HEK293 (cell line): Measurements from ENCODE around the gene ZBTB20.

ENCODE experiments used
- CTCF ChIA-PET: fragments of 350-600 bp; formaldehyde crosslinking; extraction: SDS; loops from one replicate; lab custom pipeline; 2021; ENCODE audit warnings: antibody characterized with exemption; lab: Yijun Ruan, JAX
- POLR2A ChIA-PET: fragments of 300-600 bp; formaldehyde crosslinking; extraction: SDS; loops from one replicate; lab custom pipeline; 2020; ENCODE audit warnings: antibody characterized with exemption, inconsistent platforms; lab: Yijun Ruan, JAX
- H3K27ac ChIP-seq: fragments of 200-500 bp; sonication (Bioruptor generic); 2 replicates; pipeline ENCODE4 v1.5.1; 2014; ENCODE audit warnings: low read depth, low read length, control low read depth, inconsistent platforms; ENCODE audit errors: extremely low read depth
- H3K36me3 ChIP-seq, 2 experiments: fragments of 200-500 bp in 1 of 2; sonication (Bioruptor generic) in 1 of 2; 1 replicate in 1 of 2; 2 replicates in 1 of 2; pipeline ENCODE4 v1.5.1; 2014 to 2017; ENCODE audit warnings: inconsistent platforms in 2 of 2, low read length in 2 of 2; ENCODE audit not compliant: control insufficient read depth in 2 of 2, insufficient read depth in 1 of 2
- H3K4me1 ChIP-seq: fragments of 200-500 bp; sonication (Bioruptor generic); 2 replicates; pipeline ENCODE4 v1.5.1; 2014; ENCODE audit warnings: mild to moderate bottlenecking, low read length, inconsistent platforms; ENCODE audit not compliant: control insufficient read depth, insufficient read depth
- H3K4me3 ChIP-seq: 2 replicates; pipeline ENCODE4 v1.5.1; 2011; ENCODE audit warnings: low read depth, mild to moderate bottlenecking, control low read depth, low read length, moderate library complexity
- H3K9me3 ChIP-seq: fragments of 200-500 bp; sonication (Bioruptor generic); 2 replicates; pipeline ENCODE4 v1.5.1; 2014; ENCODE audit warnings: low read depth, low read length, inconsistent platforms; ENCODE audit not compliant: control insufficient read depth, insufficient read depth
- KLF16 ChIP-seq: fragments of 450-650 bp; formaldehyde crosslinking; IDR thresholded peaks from 2 replicates; pipeline ENCODE4 v1.5.1; 2017; ENCODE audit warnings: missing biosample characterization, missing genetic modification characterization
- MZF1 ChIP-seq: fragments of 450-650 bp; formaldehyde crosslinking; IDR thresholded peaks from 2 replicates; pipeline ENCODE4 v1.5.1; 2017; ENCODE audit warnings: missing biosample characterization, missing genetic modification characterization, borderline replicate concordance
- SALL2 ChIP-seq: fragments of 450-650 bp; formaldehyde crosslinking; IDR thresholded peaks from 2 replicates; pipeline ENCODE4 v1.5.0; 2017; ENCODE audit warnings: missing biosample characterization, mild to moderate bottlenecking, missing genetic modification characterization, borderline replicate concordance
- SETDB1 ChIP-seq: IDR thresholded peaks from one replicate; pipeline ENCODE4 v1.6.1; 2017; ENCODE audit warnings: mild to moderate bottlenecking, low read length, moderate library complexity, mixed read lengths; ENCODE audit not compliant: insufficient read length
- ZNF112 ChIP-seq: fragments of 450-650 bp; formaldehyde crosslinking; IDR thresholded peaks from 2 replicates; pipeline ENCODE4 v1.5.0; 2017; ENCODE audit warnings: missing biosample characterization, missing genetic modification characterization
- ZNF221 ChIP-seq: fragments of 450-650 bp; formaldehyde crosslinking; IDR thresholded peaks from 2 replicates; pipeline ENCODE4 v1.5.1; 2017; ENCODE audit warnings: missing biosample characterization, missing genetic modification characterization, borderline replicate concordance
- ZNF223 ChIP-seq: fragments of 450-650 bp; formaldehyde crosslinking; IDR thresholded peaks from 2 replicates; pipeline ENCODE4 v1.5.1; 2016; ENCODE audit warnings: missing biosample characterization, missing genetic modification characterization
- ZNF23 ChIP-seq: fragments of 450-650 bp; formaldehyde crosslinking; IDR thresholded peaks from 2 replicates; pipeline ENCODE4 v1.5.1; 2016; ENCODE audit warnings: missing biosample characterization, missing genetic modification characterization, borderline replicate concordance
- ZNF266 ChIP-seq: fragments of 450-650 bp; formaldehyde crosslinking; IDR thresholded peaks from 2 replicates; pipeline ENCODE4 v1.5.1; 2016; ENCODE audit warnings: missing biosample characterization, missing genetic modification characterization, low read depth
- ZNF335 ChIP-seq: fragments of 450-650 bp; formaldehyde crosslinking; conservative IDR thresholded peaks from 2 replicates; pipeline ENCODE4 v1.5.1; 2016; ENCODE audit warnings: missing biosample characterization, missing genetic modification characterization
- ZNF37A ChIP-seq: fragments of 450-650 bp; IDR thresholded peaks from 2 replicates; pipeline ENCODE4 v1.5.1; 2018; ENCODE audit warnings: missing biosample characterization, missing genetic modification characterization
- ZNF394 ChIP-seq: fragments of 450-650 bp; formaldehyde crosslinking; IDR thresholded peaks from 2 replicates; pipeline ENCODE4 v1.5.1; 2016; ENCODE audit warnings: missing biosample characterization, missing genetic modification characterization, mild to moderate bottlenecking, moderate library complexity, borderline replicate concordance
- ZNF473 ChIP-seq: fragments of 450-650 bp; formaldehyde crosslinking; IDR thresholded peaks from 2 replicates; pipeline ENCODE4 v1.5.1; 2017; ENCODE audit warnings: missing biosample characterization, missing genetic modification characterization
- ZNF510 ChIP-seq: fragments of 450-650 bp; formaldehyde crosslinking; IDR thresholded peaks from 2 replicates; pipeline ENCODE4 v1.5.1; 2018; ENCODE audit warnings: mild to moderate bottlenecking, missing genetic modification characterization, missing biosample characterization; ENCODE audit not compliant: insufficient replicate concordance
- ZNF76 ChIP-seq: fragments of 450-650 bp; formaldehyde crosslinking; IDR thresholded peaks from 2 replicates; pipeline ENCODE4; 2016; ENCODE audit warnings: low read depth, missing biosample characterization, missing genetic modification characterization, borderline replicate concordance
- ZNF785 ChIP-seq: fragments of 450-650 bp; formaldehyde crosslinking; IDR thresholded peaks from 2 replicates; pipeline ENCODE4 v1.5.1; 2016; ENCODE audit warnings: missing biosample characterization, missing genetic modification characterization
- ZNF791 ChIP-seq: fragments of 450-650 bp; formaldehyde crosslinking; IDR thresholded peaks from 2 replicates; pipeline ENCODE4 v1.5.1; 2016; ENCODE audit warnings: missing biosample characterization, missing genetic modification characterization
- TF ChIP-seq, protein P1 (sequence below): fragments of 450-650 bp; formaldehyde crosslinking; IDR thresholded peaks from 2 replicates; pipeline ENCODE4 v1.5.1; 2017; ENCODE audit warnings: missing biosample characterization, missing genetic modification characterization
- TF ChIP-seq, protein P2 (sequence below): fragments of 450-650 bp; formaldehyde crosslinking; IDR thresholded peaks from 2 replicates; pipeline ENCODE4 v1.5.1; 2016; ENCODE audit warnings: missing biosample characterization, missing genetic modification characterization
- TF ChIP-seq, protein P3 (sequence below): fragments of 450-650 bp; formaldehyde crosslinking; IDR thresholded peaks from 2 replicates; pipeline ENCODE4 v1.5.1; 2016; ENCODE audit warnings: missing biosample characterization, missing genetic modification characterization

Gene ZBTB20

DNA sequence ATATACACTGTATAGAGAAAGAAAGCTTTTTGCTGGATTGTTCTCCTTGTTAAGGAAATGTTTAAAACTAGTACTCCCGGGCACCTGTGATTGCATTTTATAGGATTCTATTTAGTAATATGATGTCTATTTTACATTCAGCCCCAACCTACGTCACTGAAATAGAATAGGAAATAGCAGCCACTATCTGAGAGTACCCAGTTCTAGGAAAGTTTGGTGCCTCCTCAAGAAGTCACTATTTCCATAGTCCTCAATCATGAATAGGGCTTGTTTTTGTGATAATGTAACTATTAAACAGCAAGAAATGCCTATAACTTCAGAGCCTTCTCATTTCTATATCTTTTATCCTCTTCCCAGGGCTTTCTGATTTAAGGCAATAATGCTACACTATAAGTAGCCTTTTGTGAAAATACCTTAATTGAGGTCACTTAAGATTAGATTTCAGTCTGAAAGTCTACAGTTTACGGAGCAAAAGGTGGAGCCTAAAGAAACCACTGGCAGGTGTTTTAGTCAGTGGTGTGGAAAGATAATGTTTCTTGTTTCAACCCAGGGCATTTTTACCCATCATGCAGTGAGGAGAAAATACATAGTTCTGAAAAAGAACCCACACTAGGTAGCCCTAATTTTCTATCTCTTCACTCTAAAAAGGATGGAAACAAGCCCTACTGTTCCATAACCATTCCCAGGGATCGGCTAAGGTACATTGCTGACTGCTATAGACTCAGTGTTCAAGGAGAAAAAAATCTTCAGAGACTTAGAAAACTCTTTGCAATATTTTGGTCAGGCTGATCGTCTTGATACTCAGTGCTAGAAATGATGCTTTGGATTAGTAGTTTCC, 814.5 kb downstream of the ZBTB20 start:
- TF ChIP-seq SETDB1 (no peak), ZNF223 (tag by site-specific recombination) (no peak)
- CTCF ChIA-PET = interaction anchor here (0.7 kb wide), 1 partner anchor 10 kb away, joined by 3 read pairs; no protein-coding TSS in a partner anchor
- POLR2A ChIA-PET = no interaction called here
- H3K4me3 ChIP-seq = no peak overlapping the region
- no peak overlapping the region for H3K27ac ChIP-seq
- H3K36me3 ChIP-seq = no peaks in the 10 kb centered on the region
- no peaks in the 10 kb centered on the region for H3K9me3 ChIP-seq
- H3K4me1 ChIP-seq = no peaks in the 10 kb centered on the region

- Histone ChIP-seq H3K36me3 (no peaks in the 10 kb centered on the region), H3K4me3 (no peak overlapping the region), H3K27ac (no peak overlapping the region), H3K4me1 (no peaks in the 10 kb centered on the region), H3K9me3 (no peaks in the 10 kb centered on the region)
- POLR2A ChIA-PET = no interaction called here
- TF ChIP-seq ZNF510 = no peak
- no peak for TF ChIP-seq SALL2 (tag by site-specific recombination)
- CTCF ChIA-PET = interaction anchor here (0.7 kb wide), 1 partner anchor 11 kb away, joined by 3 read pairs; no protein-coding TSS in a partner anchor
These were observed 815.4 kb downstream of the ZBTB20 start for GRCh38 chr3:114331710-114332109.

DNA sequence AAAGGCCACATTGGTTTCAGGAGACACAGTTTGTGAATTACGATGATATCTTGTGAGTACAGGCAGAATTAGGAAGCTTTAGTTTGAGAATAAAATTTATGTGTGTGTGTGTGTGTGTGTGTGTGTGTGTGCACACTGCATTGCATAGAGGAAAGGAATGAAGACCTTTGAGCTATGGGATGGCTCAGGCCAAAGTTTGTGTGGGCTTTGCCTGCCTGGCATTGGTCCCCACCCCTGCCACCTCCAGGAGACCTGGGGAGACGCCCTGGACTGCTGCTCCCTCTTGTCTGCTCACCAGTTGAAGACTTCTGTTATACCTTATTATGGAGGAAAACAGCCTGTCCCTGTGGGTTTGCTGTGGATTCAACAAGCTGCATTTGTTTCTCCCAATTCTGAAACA, 816.1 kb downstream of the ZBTB20 start:
- Histone ChIP-seq H3K36me3 (no peaks in the 10 kb centered on the region), H3K27ac (no peak overlapping the region), H3K4me1 (no peaks in the 10 kb centered on the region), H3K9me3 (no peaks in the 10 kb centered on the region), H3K4me3 (no peak overlapping the region)
- ChIA-PET POLR2A (no interaction called here), CTCF (no interaction called here)
- TF ChIP-seq KLF16 (tag by site-specific recombination) (no peak), ZNF785 (tag by site-specific recombination) (no peak), ZNF221 (tag by site-specific recombination) (no peak), ZNF37A (tag by site-specific recombination) (no peak), ZNF112 (tag by site-specific recombination) (no peak), MZF1 (tag by site-specific recombination) (no peak), ZNF266 (tag by site-specific recombination) (no peak), ZNF335 (tag by site-specific recombination) (no peak), ZNF791 (tag by site-specific recombination) (no peak), ZNF394 (tag by site-specific recombination) (no peak), ZNF473 (tag by site-specific recombination) (no peak), ZNF76 (no peak), ZNF23 (tag by site-specific recombination) (no peak)
- TF ChIP-seq, protein P1, sequence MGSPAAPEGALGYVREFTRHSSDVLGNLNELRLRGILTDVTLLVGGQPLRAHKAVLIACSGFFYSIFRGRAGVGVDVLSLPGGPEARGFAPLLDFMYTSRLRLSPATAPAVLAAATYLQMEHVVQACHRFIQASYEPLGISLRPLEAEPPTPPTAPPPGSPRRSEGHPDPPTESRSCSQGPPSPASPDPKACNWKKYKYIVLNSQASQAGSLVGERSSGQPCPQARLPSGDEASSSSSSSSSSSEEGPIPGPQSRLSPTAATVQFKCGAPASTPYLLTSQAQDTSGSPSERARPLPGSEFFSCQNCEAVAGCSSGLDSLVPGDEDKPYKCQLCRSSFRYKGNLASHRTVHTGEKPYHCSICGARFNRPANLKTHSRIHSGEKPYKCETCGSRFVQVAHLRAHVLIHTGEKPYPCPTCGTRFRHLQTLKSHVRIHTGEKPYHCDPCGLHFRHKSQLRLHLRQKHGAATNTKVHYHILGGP = no peak
- TF ChIP-seq, protein P2, sequence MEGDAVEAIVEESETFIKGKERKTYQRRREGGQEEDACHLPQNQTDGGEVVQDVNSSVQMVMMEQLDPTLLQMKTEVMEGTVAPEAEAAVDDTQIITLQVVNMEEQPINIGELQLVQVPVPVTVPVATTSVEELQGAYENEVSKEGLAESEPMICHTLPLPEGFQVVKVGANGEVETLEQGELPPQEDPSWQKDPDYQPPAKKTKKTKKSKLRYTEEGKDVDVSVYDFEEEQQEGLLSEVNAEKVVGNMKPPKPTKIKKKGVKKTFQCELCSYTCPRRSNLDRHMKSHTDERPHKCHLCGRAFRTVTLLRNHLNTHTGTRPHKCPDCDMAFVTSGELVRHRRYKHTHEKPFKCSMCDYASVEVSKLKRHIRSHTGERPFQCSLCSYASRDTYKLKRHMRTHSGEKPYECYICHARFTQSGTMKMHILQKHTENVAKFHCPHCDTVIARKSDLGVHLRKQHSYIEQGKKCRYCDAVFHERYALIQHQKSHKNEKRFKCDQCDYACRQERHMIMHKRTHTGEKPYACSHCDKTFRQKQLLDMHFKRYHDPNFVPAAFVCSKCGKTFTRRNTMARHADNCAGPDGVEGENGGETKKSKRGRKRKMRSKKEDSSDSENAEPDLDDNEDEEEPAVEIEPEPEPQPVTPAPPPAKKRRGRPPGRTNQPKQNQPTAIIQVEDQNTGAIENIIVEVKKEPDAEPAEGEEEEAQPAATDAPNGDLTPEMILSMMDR (tag by site-specific recombination) = no peak
- TF ChIP-seq, protein P3, sequence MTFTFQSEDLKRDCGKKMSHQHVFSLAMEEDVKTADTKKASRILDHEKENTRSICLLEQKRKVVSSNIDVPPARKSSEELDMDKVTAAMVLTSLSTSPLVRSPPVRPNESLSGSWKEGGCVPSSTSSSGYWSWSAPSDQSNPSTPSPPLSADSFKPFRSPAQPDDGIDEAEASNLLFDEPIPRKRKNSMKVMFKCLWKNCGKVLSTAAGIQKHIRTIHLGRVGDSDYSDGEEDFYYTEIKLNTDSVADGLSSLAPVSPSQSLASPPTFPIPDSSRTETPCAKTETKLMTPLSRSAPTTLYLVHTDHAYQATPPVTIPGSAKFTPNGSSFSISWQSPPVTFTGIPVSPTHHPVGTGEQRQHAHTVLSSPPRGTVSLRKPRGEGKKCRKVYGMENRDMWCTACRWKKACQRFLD (tag by site-specific recombination) = no peak
